GM21528 (cell line): ENCODE data around the gene ZNF778.

Experiments
- ATAC-seq: cut with Tn5 transposase; IDR thresholded peaks from one replicate; pipeline ENCODE4 v1.9.1; 2021; ENCODE audit warnings: mild to moderate bottlenecking, moderate library complexity; ENCODE audit not compliant: unreplicated experiment, low FRiP score

ZNF778 gene

GRCh38 chr16:89273741-89274472, 56.4 kb downstream of the ZNF778 start:
- ATAC-seq: no peak

- no peak for ATAC-seq
Observed at GRCh38 chr16:89274561-89275283, 57.2 kb downstream of the ZNF778 start.

GRCh38 chr16:89275284-89275584, 57.7 kb downstream of the ZNF778 start:
- no peak for ATAC-seq

GRCh38 chr16:89275837-89276720, 58.6 kb downstream of the ZNF778 start:
- ATAC-seq: no peak

GRCh38 chr16:89277049-89277448, 59.5 kb downstream of the ZNF778 start:
- no peak for ATAC-seq

- ATAC-seq: no peak
Observed at GRCh38 chr16:89277641-89278341, 60.3 kb downstream of the ZNF778 start.

GRCh38 chr16:89278441-89279240, 61.1 kb downstream of the ZNF778 start:
- no peak for ATAC-seq

- no peak for ATAC-seq
Observed at GRCh38 chr16:89279666-89280481, 62.4 kb downstream of the ZNF778 start.

- no peak for ATAC-seq
Observed at GRCh38 chr16:89280546-89281188, 63.2 kb downstream of the ZNF778 start.

- ATAC-seq: no peak
Observed at GRCh38 chr16:89281189-89281577, 63.7 kb downstream of the ZNF778 start.

- ATAC-seq: no peak
Observed at GRCh38 chr16:89281829-89282228, 64.3 kb downstream of the ZNF778 start.

GRCh38 chr16:89282523-89282922, 65.0 kb downstream of the ZNF778 start:
- no peak for ATAC-seq

- no peak for ATAC-seq
Observed at GRCh38 chr16:89283449-89283848, 65.9 kb downstream of the ZNF778 start.

GRCh38 chr16:89285381-89285780, 67.9 kb downstream of the ZNF778 start:
- no peak for ATAC-seq

GRCh38 chr16:89286096-89286495, 68.6 kb downstream of the ZNF778 start:
- no peak for ATAC-seq
